Fibroblast of lung (primary cell): ENCODE results near the gene CBY2.

Experiments used
- CTCF ChIP-seq, 2 donors: IDR thresholded peaks in 1 of 2; conservative IDR thresholded peaks in 1 of 2; 1 replicate in 1 of 2; 2 replicates in 1 of 2; pipeline ENCODE4 v1.5.1; 2011 to 2012; ENCODE audit warnings: low read length in 2 of 2, control low read depth in 1 of 2, inconsistent platforms in 1 of 2, low read depth in 1 of 2, mild to moderate bottlenecking in 1 of 2
- EZH2 ChIP-seq: IDR thresholded peaks from 2 replicates; pipeline ENCODE4 v1.5.1; 2012; ENCODE audit warnings: low read length, control low read depth, mild to moderate bottlenecking; ENCODE audit errors: missing control alignments

DNA sequence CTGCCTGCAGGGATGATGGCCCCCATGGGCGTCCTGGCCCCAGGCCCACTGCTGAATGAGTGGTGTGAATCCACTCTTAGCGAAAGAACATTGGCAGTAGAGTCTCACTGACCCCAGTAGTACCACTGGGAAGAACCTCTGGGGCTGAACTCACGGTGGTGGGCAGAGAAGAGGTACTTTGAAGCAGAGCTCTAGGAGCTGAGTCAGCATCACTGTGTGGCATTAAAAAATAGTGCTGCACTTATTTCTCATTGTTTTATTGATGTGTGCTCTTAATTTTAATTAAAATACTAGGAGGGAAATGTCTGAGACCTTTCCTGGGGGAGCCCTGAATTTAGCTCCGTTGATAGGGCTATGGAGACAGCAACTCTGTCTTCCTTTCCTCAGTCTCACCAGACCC lies 61.3 kb downstream of the CBY2 start:
- TF ChIP-seq EZH2 (no peak), CTCF (conservative IDR thresholded peaks at IDR 0.05 in 1 of 2, IDR thresholded peaks at IDR 0.05 in 1 of 2; ENCODE audit: low read depth in 1 of 2, low read length in 2 of 2) (no peak)
